GM18861 (cell line): ENCODE measurements around the gene ANKRD11.
"Not testable (repeated sequence)": the region's sequence is repeated elsewhere in the genome, so short reads cannot be mapped to it uniquely, and the experiment has no call there.

Source experiments
- ATAC-seq: cut with Tn5 transposase; IDR thresholded peaks from one replicate; pipeline ENCODE4 v1.9.1; 2021; ENCODE audit not compliant: unreplicated experiment

Gene ANKRD11

DNA sequence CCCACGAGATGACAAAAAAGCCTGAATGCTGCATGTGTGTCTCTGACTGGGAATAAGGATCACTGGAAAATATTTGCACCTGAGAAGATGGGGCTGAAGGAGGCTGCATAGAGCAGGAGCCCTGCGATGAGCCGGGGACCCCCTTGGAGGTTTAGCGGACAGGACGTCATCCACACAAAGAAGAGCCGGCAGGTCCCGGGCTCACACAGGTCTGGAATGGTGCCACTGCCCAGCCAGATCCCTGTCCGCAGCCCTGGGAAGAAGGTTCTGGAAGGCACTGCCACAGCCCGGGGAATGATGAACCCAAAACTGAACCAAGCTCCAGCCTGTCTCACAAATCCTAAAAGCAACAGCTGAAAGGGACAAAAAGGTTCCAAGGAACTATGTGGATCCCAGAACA, 101.8 kb downstream of the ANKRD11 start:
- ATAC-seq: no peak

DNA sequence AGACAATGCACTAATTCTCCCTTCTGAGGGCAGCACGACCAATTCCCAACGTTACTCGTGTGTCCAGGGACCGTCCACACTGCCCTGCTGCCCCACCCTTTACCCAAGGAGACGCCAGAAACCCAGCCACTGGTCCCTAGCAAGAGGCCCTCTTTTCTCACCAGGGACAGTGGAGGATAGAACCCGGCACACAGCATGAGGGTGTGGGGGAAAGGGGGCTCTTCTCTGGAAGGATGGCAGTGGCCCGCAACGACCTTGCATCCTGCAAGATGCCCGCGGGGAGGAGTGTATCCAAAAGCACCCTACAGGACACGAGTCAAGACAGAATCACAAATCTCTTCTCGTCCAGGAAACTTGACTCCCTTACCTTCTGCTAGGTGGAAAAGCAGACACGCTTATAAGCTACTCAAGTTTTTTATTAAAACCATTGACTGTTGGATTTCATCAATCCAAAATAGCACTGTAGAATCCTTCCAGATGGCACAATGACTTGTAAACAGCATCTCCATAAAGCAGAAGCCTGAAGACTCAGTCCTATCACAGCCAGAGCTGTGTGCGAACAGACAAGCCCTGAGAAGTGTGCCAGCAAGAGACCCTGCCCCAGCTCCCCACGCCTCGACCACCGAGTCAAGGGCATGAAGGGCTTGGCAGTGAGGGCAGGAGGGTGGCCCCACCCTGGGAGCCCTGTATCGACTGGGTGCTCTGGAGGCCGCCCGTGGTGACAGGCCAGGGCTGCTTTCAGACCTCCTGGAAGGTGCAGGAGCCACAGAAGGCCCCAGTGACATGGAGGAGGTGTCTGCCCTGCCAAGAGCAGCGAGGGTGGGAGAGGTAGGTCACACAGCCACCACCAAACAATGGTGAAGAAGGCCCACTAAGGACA, 103.8 kb downstream of the ANKRD11 start:
- ATAC-seq: no peak

DNA sequence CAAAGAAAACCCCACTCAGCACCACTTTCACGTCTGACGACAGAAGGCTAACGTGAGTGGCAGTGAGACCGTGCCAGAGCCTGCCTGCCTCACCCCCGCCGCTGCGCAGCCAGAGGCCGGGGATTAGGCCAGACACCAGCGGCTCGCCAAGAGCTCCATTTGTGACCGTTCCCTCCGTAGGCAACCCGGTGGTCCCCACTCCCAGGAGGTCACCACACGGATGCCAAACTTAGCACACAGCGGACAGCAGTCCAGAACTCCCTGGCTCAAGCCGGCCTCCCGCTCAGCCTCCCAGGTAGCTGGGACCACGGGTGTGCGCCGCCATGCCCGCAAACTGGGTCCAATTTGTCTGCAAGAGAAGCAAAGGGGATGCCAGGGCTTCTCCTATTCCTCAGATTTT, 104.6 kb downstream of the ANKRD11 start:
- ATAC-seq: no peak

DNA sequence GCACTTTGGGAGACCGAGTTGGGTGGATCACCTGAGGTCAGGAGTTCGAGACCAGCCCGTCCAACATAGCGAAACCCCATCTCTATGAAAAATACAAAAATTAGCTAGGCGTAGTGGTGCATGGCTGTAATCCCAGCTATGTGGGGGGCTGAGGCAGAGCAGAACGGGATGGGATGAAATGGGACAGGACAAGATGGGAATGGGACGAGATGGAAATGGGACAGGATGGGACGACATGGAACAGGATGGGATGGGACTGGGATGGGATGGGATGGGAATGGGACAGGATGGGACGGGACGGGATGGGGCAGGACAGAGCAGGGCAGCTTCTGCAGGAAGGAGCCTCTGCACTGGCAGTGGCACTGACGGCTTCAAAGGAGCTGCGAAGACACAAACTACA, 106.1 kb downstream of the ANKRD11 start:
- no peak for ATAC-seq

DNA sequence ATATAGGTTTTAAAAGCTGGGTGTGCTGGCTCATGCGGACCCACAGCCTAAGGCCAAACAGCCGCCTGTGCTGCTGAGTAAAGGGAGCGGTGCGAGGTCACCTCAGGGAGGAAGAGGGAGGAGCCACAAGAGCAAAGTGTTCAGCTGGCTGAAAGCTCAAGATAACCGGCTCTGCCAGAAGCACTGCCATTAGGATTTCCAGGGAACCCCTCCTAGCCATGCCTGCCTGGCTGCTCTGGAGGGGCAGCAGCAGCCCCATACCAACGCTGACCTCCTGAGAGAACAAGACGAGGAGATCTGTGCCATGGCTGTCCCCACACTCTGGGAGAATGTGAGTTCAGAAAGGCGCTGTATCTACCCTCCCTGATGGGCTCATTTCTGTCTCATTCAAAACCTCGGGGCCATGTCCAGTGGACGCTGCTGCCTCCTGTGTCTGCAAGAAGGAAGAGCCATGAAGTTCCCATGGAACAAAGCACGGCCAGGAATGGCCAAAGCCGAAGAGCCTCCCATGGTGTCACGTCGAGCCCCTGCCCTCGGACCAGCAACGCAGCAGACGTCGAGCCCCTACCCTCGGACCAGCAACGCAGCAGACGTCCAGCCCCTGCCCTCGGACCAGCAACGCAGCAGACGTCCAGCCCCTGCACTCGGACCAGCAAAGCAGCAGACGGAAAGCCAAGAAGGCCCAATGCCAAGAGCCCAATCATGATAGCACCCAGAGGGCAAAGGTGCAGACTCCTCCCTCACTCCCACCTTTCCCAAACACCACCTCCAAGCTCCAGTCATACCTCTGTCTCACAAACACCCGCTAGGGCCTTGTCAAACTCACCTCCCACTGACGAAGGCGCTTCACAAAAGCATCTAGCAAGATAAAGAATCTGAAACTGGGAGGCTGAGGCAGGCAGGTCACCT, 107.0 kb downstream of the ANKRD11 start:
- no peak for ATAC-seq

DNA sequence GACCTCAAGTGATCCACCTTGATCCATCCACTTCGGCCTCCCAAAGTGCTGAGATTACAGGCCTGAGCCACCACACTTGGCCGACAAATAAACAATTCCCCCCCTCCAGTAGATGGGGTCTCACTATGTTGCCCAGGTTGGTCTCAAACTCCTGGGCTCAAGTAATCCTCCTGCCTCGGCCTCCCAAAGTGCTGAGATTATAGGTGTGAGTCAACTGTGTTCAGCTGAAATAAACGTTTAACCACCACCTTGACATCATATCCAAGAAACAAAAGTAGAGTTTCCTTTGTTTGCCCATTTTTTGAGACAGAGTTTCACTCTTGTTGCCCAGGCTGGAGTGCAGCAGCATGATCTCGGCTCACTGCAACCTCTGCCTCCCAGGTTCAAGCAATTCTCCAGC, 107.8 kb downstream of the ANKRD11 start:
- ATAC-seq: not testable (repeated sequence)

DNA sequence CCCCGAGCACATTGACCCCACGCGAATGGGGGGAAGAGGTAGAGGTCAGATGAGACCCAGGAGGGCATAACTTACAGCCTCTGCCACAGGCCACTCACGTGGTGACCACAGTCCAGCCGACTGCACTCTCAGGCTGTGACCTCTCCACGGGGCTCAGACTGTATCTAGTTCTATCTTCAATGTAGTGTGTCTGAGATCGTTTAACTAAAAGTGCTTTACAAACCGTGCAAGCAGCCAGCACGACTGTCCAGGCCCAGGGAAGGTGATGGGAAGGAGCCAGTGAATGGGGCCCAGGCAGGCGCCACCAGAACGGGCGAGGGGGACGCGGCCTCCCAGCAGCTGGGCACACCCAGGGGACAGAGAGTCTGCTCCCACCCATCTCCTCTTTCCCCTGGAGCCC, 108.6 kb downstream of the ANKRD11 start:
- ATAC-seq: no peak

DNA sequence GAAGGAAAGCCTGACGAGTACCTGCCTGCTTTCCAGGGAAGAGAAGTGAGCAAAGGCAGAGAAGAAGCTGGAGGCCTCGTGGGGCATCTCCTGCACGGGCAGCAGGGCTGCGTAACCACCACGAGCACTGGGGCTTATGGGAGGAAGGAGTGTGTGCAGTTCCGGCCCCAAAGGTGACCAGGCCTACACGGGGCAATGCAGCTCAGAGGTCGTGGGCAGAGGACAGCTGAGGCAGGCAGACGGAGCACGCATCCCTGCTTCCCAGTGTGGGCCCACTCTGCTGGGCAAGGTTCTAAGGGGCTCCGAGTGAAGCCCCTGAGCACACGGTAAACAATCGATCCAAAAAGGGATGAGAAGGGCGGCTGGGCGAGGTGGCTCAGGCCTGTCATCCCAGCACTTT, 109.7 kb downstream of the ANKRD11 start:
- no peak for ATAC-seq

DNA sequence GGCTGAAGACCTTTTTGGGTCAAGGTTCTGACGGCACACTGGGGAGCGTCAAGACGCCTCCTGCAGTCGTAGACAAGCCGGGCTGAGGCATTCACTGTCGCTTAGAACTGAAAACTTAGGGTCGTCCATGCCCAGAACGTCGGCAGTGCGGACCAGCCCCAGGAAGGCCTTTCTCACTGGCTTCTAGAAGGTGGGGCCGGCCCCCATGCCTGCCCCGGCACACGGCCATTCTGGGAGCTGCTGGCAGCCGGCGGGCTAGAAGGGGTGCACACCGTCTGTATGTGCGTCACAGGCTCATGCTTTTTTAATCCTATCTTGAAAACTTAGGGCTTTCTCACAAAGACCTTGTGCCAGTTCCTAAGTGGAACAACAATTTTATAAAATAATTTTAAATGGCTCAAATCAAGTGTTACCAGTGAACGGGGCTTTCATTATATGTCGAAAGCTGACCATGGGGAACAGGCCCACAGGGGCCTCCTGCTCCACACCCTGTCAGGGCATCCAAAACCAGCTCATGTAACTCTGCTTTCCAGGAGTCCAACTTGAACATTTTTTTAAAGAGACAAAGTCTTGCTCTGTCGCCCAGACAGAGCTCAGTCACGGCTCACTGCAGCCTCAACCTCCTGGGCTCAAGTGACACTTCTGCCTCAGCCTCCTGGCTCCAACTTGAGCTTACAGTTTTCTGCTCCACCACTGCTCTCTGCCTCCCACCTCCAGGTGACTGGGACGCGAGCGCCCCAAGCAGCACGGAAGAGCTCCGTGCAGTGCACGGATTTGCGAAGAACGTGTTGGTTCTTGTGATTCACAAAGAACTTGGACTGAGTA, 111.2 kb downstream of the ANKRD11 start:
- ATAC-seq: no peak

DNA sequence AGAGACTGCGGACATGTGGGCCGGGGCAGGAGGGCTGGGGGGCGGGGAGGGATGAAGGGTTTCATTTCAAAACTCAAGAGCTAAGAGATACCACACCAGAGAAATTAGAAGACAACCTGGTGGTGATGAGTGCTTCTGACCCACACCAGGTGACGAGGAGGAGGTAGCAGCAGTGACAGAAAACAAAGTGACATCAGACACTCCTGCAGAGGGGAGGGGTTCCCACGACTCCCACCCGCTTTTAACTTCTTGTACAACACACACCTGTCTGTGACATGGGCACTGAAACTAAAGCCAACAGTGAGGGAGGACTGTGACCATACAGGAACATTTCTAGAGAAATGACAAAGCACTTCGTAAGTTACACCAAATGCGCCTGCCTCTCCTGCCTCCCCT, 112.9 kb downstream of the ANKRD11 start:
- no peak for ATAC-seq

DNA sequence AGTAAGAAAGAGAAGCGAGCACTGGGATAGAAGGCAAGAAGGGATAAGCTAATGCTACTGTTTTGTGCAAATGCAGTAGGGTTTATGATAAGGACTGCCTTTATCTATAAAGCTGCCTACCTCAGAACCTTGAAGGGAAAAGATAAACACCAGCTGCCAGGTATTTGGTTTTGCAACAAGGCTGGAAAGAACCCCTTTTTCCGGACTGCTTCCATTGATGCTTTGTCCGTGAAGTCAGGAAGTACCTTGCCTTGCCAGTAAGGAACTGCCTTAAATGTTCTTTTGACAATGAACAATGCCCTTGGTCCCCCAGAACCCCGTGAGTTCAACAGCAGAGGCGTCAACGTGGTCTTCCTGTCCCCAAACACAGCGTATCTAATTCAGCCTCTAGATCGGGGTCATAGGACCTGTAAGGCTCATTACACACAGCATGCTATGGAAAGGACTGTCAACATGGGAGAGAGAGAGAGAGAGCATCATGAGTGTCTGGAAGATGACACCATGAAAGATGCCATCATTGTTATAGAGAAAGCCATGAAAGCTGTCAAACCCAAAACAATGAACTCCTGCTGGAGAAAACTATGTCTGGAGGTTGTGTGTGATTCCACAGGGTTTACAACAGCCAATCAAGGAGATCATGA, 113.4 kb downstream of the ANKRD11 start:
- no peak for ATAC-seq

DNA sequence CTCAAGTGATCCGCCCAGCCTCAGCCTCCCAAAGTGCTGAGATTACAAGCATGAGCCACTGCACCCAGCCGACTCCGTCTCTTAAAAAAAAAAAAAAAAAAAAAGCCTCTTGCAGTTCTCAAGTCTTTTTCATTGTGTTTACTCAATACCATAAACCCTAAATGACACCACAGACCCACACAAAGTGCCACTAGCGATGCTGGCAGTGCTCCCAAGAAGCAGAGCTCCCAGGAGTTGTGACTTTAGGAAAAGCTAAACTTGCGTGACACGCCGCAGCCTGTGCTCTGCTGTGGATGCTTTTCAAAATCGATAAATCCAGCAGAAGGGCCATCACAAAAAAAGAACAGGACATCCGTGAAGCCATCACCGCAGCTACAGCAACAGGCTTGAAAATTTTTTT, 114.7 kb downstream of the ANKRD11 start:
- no peak for ATAC-seq

DNA sequence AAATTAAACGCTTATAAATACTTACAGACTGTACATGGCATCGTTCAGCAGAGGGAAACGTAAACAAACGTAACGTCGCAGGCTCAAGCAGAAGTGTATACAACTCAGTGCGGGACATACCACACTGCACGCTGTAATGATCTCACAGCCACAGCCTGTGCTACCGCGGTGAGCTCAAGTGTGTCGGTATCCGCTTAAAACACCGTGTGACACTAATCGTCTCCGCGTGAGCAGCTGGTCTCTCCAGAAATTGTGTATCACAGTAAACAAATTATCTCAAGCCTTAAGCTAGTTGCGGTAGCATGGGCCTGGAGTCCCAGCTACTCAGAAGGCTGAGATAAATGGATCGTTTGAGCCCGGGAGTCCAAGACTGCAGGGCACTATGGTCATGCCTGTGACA, 115.3 kb downstream of the ANKRD11 start:
- ATAC-seq: peak; percentile 70

DNA sequence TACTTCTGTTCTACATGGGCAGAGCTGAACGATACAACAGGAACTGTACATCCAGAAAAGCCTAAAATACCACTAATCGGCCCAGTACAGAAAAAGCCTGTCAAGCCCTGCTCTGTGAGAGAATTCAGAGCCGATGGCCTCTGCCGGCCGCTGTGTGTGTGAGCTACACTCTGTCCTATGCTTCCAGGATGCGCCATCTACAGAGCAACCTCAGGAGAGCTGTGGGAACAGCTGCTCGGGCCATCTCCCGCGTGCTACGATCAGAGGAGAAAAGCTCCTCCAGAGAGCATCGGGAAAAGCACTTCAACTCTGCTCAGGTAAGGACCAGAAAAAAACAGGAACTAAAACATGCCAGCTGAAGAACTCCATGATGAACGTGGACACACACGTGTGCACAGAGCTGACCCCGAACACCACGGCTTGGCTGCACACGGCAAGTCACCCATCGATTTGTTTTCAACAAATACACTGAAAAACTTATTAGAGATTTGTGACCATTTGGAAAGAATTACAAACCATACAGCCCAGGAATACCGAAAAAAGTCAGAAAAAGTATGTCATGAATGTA, 115.9 kb downstream of the ANKRD11 start:
- ATAC-seq: peak; percentile 13

DNA sequence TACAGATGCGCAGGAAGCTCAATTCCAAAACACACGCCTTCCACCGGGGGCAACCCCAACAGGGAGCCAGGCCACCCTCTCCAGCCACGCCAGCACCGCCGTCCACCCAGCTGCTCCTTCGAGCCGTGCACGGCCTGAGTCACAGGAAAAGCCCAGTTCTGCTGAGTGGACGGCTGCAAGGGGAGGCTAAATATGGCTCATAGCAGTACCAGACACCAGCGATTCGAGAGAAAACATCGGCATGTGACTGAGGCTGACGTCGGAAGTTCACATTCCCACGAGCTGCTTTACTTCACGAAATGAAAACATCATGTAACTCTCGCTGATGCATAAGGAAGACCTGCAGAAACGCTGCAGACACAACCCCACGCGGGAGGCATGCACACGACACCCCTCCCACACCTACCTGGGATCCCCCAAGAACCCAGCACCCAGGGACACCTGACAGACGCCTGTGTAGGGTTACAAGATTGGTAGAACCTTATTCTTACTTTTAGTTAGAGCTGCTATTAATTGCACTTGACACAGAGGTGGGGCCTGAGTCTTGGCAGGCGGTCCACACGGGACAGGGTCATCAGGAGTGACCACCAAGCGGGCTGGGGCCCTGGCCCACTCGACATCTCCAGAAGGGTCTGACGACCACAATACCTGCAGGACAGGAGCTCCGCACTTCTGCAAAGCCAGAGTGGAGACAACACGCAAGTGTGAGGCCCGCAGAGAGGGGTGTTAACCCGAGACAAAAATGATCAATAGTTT, 116.8 kb downstream of the ANKRD11 start:
- ATAC-seq: no peak

DNA sequence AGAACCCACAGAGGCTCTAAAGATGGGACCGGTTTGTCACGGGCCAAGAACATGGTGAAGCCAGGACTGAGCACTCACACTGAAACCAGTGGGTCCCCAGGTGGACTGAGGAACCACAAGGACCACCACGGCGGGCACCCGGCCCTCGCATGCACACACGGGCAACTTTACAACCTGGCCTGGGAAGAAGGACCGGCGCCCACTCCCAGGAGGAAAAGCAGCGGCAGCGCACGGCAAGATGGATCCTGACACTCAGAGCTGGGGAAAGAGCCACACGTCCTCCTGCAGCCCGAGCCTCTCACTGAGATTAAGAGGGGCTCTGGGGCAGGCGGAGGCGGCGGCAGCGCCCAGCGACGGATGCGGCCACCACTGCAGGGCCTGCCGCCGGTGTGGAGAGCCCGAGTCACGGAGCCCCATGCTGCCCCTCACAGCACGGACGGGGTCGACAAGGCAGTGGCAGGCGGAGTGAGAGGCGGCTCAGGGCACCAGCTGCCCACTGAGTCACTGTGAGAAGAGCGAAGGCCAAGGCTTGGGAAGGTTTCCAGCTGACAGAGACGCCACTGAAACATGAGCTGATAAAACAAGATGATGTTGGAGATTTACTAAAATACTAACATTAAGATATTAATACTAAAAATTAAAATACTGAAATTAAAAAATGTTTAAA, 118.3 kb downstream of the ANKRD11 start:
- no peak for ATAC-seq

DNA sequence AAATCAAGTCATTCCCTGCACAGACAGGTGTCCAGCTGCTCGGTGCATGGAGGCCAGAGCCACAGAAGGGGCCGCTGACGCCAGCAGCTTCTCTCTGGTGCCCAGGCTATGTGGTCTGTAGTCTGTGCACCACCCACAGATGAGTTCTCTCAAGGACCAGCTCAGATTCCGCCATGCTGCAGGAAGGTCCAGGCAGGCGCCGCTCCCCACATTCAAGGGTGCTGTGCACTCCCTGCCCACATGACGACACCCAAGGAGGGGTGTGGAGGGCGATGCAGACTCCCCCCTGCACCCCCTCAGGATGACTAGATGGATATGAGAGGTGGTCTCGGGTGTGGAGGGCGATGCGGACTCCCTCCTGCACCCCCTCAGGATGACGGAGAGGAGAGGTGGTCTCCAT, 119.0 kb downstream of the ANKRD11 start:
- no peak for ATAC-seq

DNA sequence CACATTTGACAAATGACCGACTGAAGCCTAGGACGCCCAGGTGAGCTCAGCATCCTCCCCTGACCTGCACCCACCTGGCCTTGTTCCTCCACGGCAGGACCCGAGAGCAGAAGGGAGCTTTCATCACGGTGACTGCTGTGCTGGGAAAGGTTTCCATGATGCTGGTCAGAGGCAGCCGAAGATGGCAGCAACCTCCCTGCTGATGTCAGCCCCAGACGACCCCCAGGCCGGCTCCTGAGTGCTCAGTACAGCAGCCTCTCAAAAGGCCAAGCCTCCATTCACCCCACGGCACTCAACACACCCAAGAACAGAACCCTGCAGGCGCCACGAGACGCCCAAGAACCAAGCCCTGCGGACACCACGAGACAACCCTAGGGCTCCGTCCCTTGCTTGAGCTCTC, 119.8 kb downstream of the ANKRD11 start:
- ATAC-seq: no peak

DNA sequence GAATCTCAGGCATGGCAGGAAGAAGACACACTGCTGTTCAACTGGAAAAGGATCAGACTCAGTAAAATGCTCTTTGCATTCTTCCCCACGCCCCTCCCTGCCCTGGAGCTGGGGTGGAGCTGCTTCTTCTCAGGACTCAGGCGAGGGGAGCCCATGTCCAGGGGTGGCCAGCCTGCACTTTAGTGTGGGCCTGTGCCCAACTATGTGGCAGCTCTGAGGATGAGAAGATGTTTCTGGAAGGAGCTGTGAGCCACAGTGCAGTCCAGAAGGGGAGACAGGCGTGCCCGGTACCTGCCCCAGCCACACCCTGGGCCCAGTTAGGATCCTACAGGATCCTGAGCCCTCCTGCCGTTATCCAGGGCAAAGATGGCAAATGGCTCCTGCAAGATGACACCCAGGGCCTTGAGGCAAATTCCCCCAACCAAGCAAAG, 120.3 kb downstream of the ANKRD11 start:
- ATAC-seq: no peak
